Stimulated activated CD8-positive, alpha-beta memory T cell treated with anti-CD3 and anti-CD28 coated beads, Interleukin-12 subunit alpha, Interleukin-12 subunit beta, amount 100 ng/mL, for 24 hours (primary cell): ENCODE measurements around the gene DDB1.

Source experiments
- DNase-seq: peaks from one replicate; pipeline ENCODE4 v3.0.0-alpha.2; 2020; ENCODE audit errors: extremely low read depth

DDB1 gene

DNA sequence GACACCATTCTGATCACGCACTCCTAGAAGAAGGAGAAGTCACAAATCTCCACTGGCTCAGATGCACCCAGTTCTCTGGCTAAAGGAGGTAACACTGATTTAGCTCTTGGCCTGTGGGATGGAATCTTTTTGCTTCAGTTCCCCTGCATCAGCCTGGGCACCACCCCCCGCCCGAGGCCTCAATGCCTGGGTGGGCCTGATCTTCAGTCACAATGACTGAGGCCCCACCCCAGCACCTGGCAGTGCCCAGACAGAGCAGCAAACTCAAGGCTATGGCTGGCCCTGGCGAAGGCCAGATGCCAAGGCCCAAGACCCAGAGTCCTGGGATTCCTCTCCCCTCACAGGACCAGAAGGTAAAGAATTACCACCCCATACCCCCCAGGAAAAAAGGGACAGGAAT, 23.8 kb upstream of the DDB1 start:
- DNase-seq: no peak

DNA sequence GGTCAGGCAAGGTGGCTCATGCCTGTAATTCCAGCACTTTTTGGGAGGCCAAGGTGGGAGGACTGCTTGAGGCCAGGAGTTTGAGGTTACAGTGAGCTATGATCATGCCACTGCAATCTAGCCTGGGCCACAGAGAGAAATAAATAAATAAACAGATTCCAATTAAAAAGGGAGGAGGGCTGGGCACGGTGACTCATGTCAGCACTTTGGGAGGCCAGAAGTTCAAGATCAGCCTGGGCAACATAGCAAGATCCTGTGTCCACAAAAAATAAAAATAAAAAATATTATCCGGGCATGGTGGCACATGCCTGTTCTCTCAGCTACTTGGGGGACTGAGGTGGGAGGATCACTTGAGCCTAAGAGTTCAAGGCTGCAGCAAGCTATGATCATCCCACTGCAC, 21.3 kb upstream of the DDB1 start:
- no peak for DNase-seq

DNA sequence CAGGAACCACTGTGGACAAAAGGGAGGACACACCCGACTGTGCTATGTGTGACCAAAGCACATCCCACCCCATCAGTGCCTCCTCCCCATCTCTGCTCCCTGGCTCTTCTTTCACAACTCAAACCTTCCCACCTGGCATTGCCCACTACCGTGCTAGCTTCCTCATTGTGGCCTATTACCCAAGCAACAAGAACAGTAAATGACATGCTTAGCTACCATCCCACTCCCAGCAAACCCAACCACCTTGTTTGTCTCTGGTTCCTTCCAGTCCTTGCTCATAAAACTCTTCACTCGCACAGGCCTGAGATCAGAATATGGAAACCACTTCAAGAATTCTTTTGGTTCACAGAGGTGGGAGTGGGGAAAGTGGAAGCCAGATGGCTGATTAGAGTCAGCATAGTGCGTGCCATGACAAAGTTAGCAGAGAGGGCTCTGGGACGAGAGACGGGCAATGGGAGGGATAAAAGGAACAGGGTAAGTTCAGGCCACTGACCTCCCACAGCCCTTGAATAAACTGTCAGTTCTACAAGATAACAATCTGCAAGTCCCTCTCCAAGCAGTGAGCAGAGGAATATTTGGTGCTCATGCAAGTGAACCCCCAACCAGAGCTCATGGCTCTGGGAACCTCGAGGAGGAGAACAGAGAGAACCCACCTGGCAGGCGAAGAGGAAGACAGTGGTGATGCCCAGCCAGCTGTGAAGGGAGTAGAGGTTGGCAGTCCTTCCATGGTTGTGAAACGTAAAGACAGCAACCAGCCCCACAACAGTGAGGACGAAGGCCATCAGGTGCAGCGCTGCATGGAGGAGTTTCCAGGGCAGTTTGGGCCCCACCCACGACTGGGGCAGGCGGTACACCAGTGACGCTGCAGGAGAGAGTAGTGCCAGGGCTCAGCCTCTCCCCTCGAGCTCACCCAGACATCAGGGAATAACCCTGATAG, 20.5 kb upstream of the DDB1 start:
- no peak for DNase-seq

DNA sequence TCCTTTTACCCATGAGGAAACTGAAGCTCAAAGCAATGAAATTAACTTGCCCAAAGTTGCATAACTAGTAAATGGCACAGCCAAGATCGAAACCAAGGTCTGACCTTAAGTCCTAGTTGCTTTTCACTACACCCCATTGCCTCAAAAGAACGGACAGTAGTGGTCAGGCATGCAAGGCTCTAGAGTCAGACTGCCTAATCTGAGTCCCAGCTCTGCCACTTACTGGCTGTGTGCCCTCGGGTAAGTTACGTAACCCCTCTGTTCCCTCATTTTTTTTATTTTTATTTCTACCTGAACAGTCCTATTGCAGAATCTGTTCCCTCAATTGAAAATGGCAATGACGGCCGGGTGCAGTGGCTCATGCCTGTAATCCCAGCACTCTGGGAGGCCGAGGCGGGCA, 19.1 kb upstream of the DDB1 start:
- DNase-seq: no peak

DNA sequence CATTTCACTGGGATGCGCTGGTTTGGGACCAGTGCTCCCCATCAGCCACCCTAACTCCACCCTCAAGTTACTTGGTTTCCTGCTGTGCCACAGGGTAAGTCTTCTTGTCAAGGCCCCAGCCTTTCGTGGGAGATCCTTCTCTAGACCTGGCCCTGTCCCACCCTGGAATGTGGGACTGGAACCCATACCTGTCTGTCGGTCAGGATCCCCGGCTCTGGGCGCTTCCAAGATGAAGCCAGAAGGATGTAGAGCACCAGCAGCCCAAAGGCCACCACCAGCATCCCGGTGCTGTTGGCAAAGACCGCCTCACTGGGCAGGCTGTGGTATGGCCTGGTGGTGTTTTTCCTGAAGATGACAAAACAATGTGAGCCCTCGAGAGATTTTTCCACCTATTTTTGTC, 17.9 kb upstream of the DDB1 start:
- DNase-seq: no peak

DNA sequence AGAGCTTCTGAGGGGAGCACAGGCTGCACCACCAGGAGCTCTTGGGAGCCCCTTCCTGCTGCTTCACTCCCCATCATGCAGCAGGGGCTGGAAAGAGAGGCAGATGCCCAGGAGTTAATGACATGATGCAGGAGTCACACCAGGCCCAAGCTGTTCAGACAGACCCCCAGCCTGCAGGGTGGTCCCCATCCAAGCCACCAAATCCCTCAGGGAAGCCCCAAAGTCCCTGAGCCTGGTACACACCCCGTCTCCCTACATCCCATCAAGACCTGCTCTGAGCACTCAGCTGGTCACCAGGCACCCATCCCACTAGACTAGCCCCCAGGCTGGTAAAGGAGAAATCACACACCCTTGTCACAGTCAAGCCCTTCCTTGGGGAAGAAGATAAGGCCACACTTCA, 17.4 kb upstream of the DDB1 start:
- no peak for DNase-seq

DNA sequence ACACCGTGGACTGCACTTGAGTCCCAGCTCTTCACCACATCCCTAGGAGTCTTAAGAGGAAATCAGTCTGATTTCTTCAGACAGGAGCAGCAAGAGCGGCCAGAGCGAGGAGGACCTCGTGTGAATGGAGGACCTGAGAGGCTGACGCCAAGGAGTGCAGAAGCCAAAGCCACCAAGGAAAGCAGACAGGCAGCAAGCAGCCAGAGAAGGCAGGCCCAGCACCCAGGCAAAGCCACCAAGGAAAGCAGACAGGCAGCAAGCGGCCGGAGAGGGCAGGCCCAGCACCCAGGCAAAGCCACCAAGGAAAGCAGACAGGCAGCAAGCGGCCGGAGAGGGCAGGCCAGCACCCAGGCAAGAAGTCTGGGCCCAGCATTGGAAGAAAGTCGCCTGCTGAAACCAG, 17.0 kb upstream of the DDB1 start:
- no peak for DNase-seq

DNA sequence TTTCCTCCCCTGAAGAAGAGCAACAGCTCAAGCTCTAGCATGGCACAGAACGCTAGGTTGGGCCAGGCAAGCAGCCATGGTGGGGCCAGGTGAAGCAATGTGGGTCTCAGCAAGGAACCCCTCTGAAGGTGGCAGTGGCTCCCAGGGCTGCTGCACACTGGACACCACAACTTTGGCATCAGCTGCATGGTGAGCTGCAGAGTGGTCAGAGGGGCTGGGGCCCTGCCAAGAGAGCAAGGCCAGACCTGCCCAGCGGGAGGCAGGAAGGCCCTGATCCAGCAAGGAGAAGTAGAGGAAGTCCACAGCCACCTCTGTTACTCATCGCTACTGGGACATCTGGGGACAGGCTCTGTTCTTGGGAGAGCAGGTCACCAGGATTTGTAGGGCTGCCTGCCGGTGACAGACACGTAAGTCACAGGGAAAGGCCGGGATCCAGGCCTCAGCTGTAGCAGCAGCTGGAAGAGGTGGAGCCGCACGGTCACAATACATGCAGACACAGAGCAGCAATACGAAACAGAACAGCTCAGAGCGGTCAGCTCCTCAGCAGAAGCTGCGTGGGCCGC, 16.4 kb upstream of the DDB1 start:
- no peak for DNase-seq

DNA sequence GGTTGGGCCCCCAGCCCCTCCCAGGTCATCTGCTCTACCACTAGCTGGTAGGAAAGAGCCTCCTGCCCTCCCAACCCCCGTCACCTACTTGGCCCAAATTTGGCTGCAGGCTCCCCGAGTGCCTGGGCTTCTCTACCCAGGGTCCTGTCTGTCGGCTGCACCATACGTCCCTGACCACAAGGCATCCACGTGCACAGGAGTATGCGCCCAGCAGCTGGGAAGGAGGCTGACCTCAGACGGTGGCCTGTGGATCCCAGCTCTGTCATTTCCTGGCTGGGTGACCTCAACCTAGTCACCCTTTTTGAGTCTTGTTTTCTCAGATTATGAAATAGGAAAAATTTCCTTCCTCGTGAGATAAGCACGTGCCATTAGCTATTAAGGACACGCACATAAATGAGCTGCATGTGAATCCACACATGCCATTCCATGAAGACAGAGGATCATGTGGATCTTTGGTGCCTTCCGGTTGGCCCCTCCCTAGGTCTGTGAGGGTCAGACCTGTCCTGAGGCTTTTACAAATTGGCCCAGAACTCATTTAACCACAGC, 15.1 kb upstream of the DDB1 start:
- no peak for DNase-seq

DNA sequence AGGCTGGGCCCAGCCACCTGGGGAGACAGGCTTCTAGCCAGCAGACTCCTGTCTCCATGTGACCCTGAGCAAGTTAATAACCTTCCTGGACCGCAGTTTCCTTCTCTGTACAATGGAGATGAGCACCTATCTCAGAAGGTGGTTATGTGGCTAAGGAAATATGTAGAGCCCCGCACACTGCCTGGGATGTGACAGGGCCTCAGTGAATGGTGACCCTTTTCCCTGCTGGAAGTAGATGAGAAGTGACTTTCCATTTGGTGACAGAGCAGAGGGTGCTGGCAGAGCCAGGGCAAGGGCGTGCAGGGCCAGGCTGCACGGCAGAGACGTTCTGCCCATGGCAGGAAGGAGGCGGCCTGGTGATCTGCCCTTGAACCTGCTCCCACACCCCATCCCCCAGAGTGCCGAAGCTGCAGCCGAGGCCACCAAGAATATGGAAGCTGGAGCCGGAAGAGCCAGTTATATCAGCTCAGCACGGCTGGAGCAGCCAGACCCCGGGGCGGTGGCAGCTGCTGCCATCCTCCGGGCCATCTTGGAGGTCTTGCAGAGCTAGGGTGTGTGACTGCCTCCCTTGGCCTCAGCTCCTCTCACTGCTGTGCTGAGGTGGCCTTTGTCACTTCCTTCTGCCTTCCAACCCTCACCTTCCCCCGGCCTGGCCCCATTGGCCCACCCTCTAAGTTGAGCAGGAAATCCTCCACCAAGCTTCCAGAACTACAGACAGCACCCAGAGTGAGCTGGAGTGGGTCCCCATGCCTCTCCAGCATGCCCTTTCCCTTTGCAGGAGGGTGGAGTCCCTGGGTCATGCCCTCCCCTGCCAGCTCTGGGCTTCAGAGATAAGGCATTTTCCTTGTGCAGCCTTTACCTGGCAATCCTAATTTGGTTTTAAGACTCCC, 13.3 kb upstream of the DDB1 start:
- DNase-seq: no peak

DNA sequence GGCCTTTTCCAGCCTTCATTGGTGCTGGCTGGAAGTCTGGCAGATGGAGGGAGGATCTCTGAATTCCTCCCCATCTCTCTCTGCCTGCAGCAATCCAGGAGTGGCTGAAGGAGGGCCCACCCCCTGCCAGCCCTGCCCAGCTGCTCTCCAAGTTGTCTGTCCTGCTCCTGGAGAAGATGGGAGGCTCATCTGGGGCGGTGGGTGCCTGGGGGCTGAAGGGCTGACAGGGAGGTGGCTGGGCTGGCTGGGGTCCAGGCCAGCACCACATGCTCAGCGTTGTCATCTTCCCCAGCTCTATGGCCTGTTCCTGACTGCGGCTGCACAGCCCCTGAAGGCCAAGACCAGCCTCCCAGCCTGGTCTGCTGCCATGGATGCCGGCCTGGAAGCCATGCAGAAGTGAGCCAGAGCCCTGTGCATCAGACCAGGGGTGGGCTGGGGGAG, 12.3 kb upstream of the DDB1 start:
- DNase-seq: no peak

DNA sequence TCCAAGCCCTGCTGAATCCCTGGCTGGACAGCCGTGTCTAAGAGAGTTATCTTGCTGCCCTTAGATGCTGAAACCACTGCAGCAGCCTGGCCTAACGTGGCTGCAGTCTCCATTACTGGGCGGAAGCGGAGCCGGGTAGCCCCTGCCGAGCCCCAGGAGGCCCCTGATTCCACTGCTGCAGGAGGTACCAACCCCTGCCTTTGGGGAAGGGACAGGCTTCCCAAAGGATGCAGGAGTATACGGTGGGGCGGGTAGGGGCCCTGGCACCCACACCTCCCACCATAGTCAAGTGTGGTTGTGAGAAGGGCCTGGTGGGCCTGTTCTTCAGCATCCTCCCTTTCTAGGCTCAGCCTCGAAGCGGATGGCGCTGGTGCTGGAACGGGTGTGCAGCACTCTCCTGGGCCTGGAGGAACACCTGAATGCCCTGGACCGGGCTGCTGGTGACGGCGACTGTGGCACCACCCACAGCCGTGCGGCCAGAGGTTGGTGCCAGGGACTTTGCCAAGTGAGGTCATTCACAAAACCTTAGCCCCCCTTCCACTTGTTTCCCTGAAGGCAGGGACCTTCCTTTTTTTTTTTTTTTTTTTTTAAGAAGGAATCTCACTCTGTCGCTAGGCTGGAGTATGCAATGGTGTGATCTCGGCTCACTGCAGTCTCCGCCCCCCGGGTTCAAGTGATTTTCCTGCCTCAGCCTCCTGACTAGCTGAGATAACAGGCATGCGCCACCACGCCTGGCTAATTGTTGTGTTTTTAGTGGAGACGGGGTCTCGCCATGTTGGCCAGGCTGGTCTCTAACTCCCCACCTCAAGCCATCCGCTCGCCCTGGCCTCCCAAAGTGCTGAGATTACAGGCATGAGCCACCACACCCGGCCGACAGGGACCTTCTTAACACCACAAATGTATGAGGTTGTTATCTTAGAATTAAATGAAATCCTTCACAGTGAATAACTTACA, 11.2 kb upstream of the DDB1 start:
- no peak for DNase-seq

DNA sequence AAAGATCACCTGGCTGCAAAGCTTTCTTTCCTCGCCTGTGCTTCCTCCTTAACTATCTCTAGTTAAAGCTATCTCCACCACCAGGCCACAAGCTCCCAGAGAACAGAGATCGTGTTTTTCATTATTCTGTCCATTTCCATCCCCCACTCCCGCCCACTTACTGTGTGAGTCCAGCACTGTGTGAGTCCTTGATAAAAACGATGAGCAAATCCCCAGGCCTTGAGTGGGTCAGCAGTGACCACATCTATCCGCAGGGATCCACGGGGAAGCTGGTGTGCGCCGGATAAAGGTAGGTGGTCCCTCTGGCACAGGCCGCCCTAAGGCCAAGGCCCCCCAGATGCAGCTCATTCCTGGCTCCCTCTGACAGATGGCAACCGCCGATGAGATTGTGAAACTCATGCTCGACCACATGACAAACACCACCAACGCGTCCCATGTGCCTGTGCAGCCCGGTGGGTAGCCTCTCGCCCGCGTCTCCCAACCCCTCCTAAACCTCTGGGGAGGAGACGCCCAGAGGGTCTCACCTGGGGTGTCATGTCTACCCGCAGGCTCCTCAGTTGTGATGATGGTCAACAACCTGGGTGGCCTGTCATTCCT, 9.4 kb upstream of the DDB1 start:
- no peak for DNase-seq

DNA sequence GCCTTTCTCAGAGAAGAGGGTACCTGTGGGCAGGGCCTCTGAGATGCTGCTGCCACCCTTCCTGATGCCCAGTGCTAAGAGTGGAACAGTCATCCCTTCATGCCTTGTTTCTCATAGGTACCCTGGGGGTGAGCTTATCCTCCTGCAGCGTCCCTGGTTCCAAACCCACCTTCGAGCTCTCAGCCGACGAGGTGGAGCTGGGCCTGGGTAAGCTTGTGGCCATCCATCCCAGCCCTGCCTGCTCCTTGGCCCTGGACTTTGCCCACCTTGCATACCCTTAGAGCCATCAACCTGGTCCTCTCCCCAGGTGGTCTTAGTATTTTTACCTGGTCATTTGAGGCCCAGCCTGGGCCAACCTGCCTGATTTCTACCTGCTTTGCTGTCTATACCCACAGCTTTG, 8.8 kb upstream of the DDB1 start:
- DNase-seq: no peak

DNA sequence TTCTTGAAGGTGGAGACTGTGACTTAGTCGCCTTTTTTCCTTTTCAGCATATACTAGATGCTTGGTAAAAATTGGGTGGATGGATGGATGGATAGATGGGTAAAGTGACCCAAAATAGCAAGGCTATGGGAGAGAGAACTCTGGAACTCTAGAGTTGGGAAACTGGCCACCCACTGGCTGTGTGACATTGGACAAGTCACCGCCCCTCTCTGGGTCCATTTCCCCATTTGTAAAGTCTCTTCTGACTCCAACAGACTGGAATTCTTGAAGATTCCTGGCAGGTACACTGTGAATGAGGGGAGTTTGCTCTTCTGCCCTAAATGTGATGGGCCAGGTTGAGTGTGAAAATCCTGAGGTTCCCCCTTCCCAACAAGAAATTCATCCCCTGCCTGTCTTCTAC, 8.1 kb upstream of the DDB1 start:
- no peak for DNase-seq

DNA sequence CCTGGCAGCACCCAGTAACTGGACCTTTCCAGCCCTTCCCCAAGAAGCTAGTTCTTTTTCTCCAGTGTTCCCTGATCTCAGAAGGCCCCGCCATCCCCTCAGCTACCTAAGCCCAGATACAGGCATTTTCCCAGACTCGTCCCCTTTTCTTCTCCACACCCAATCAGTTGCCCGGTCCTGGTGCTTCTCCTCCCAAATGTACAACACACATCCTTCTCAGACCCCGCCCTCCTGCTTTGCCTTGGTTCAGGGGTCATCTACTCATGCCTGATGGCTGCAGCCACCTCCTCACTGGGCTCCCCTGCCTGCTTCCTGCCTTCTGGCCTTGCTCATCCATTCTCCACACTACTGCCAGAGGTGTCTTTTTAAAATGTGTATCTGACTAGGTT, 6.6 kb upstream of the DDB1 start:
- DNase-seq: no peak

DNA sequence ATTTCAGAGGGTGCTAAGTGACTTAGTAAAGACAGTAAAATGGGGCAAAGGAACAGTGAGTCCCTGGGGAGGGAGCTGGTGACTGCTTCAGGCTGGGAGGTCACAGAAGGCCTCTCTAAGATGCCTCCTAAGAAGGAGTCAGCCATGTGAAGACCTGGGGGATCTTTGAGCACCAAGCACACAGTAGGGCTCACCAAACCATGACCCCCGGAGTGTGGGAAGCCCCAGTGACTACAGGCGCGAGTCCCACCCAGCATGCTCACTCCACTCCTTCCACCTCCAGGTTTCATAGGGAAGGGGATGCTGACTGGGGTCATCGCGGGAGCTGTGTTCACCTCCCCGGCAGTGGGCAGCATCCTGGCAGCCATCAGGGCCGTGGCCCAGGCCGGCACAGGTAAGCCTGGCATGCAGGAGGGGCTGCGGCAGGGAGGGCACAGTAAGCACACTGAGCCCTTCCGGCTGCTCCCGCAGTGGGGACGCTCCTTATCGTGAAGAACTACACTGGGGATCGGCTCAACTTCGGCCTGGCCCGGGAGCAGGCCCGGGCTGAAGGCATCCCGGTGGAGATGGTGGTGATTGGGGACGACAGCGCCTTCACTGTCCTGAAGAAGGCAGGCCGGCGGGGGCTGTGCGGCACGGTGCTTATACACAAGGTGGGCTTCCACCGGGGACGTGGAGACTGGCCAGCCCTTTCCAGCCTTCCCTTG, 6.0 kb upstream of the DDB1 start:
- DNase-seq: no peak

DNA sequence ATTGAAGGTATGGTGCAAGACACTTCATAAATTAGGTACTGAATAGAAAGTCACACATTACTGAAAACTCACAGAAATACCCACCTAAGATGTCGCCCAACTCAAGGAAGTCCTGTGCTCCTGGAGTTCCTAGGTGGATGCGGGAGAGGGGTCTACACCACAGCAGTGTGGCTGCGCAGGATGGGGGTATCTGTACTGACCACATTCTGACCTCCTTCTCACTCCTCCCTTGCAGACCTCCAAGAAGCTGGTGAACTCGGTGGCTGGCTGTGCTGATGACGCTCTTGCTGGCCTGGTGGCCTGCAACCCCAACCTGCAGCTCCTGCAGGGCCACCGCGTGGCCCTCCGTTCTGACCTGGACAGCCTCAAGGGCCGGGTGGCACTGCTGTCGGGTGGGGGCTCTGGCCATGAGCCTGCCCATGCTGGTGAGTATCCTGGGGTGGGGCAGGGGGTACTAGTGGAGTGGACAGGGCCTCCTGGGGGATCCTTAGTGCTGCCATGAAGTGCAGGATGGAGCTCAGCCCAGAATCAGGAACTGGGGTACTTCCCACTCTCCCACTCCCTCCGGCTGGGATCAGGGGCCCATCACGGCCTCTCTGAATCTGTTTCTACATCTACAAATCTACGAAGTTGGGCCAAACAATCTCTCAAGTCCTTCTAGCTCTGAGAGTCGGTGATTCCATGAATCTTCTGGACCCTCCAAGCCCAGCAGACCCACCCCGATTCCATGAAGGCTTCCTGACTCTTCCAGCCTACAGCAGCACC, 5.0 kb upstream of the DDB1 start:
- DNase-seq: no peak
